ENCODE data around the gene HS6ST3. TPM values are rescaled to one million over a fixed set of nuclear protein-coding genes. Genes with fewer than 3 reads are reported as not detected.

The HS6ST3 gene
- total and polyA plus RNA-seq, 9 of the 15 experiments (the other 6 are each of a cell fraction or from before 2014, with no cell fraction given), result not detected

- ChIA-PET CTCF (ENCODE audit: low intra/inter-chr PET ratio) (no interaction called here), POLR2A (no interaction called here)
- 0% methylated on average over 1 of the region's 1 CpG for WGBS (ENCODE audit: insufficient coverage, low coverage, missing lambda C conversion rate)
- Histone ChIP-seq H3K36me3 (ENCODE audit: control insufficient read depth, insufficient read depth, low read length) (no peaks in the 10 kb centered on the region), H3K4me3 (no peak overlapping the region), H4K20me1 (replicated peaks; ENCODE audit: control insufficient read depth, insufficient read depth, low read length) (no peaks in the 10 kb centered on the region), H3K9me3 (replicated peaks; ENCODE audit: control insufficient read depth, insufficient read depth, low read depth, low read length) (no peaks in the 10 kb centered on the region), H2AFZ (ENCODE audit: low read depth, low read length) (no peak overlapping the region), H3K27me3 (ENCODE audit: control insufficient read depth in 2 of 2, insufficient read depth in 2 of 2, low read length in 2 of 2) (no peaks in the 10 kb centered on the region), H3K9ac (ENCODE audit: insufficient read depth in 1 of 2, low read depth in 2 of 2, low read length in 2 of 2) (no peak overlapping the region), H3K9me1 (ENCODE audit: control insufficient read depth, insufficient read depth, low read length) (no peaks in the 10 kb centered on the region), H3K79me2 (ENCODE audit: control insufficient read depth, insufficient read depth, low read length) (no peaks in the 10 kb centered on the region), H3K27ac (ENCODE audit: extremely low read depth, low read depth, low read length) (no peak overlapping the region), H3K4me1 (replicated peaks in 1 of 2; ENCODE audit: control insufficient read depth in 2 of 2, insufficient read depth in 2 of 2, low read length in 2 of 2) (no peaks in the 10 kb centered on the region), H3K4me2 (ENCODE audit: insufficient read depth, low read length) (no peak overlapping the region)
- ATAC-seq (no peak), DNase-seq (ENCODE audit: extremely low read depth in 1 of 4, low spot score in 3 of 4) (no peak), FAIRE-seq (no peak)
- no TSS peak for BruUV-seq (replicated peaks)
- intact Hi-C loops (cut with micrococcal nuclease) (no loop called here), in situ Hi-C loops (cut with MboI) (no loop called here)
- TF ChIP-seq TOE1 (IDR thresholded peaks at IDR 0.05; ENCODE audit: borderline replicate concordance) (no peak), TOE1 (CRISPR knock-in tag; IDR thresholded peaks at IDR 0.05; ENCODE audit: borderline replicate concordance, low read depth) (no peak), RBM17 (IDR thresholded peaks at IDR 0.05; ENCODE audit: borderline replicate concordance, low read depth, low read length) (no peak), SUPT5H (IDR thresholded peaks at IDR 0.05) (no peak), E2F3 (CRISPR knock-in tag; IDR thresholded peaks at IDR 0.05) (no peak), NRF1 (conservative IDR thresholded peaks at IDR 0.05 in 1 of 2, IDR thresholded peaks at IDR 0.05 in 1 of 2) (no peak), BMI1 (IDR thresholded peaks at IDR 0.05; ENCODE audit: low read length) (no peak), HMGN3 (IDR thresholded peaks at IDR 0.05; ENCODE audit: borderline replicate concordance, extremely low read depth, insufficient read length, low read depth, low read length) (no peak), THAP7 (CRISPR knock-in tag; IDR thresholded peaks at IDR 0.05) (no peak), AFF1 (IDR thresholded peaks at IDR 0.05; ENCODE audit: low read depth in 1 of 2, partially characterized antibody in 2 of 2) (no peak), VEZF1 (CRISPR knock-in tag; IDR thresholded peaks at IDR 0.05) (no peak)
Observed at GRCh38 chr13:96172066-96172465, 82.2 kb downstream of the HS6ST3 start.
